HS-27A (cell line): ENCODE data around the gene CFAP58.

Experiments
- DNase-seq: peaks from one replicate; pipeline ENCODE4 v3.0.0-alpha.2; 2012; ENCODE audit warnings: low read depth, missing footprints

Gene CFAP58

GRCh38 chr10:104376784-104377300 lies 23.2 kb downstream of the CFAP58 start:
- DNase-seq: no peak

GRCh38 chr10:104380336-104380735 lies 26.7 kb downstream of the CFAP58 start:
- DNase-seq: no peak

- DNase-seq: no peak
Measured at GRCh38 chr10:104387130-104387888, 33.7 kb downstream of the CFAP58 start.

- no peak for DNase-seq
Measured at GRCh38 chr10:104388830-104389229, 35.2 kb downstream of the CFAP58 start.

GRCh38 chr10:104391150-104391968 lies 37.7 kb downstream of the CFAP58 start:
- DNase-seq: no peak

GRCh38 chr10:104391969-104392296 lies 38.3 kb downstream of the CFAP58 start:
- no peak for DNase-seq

GRCh38 chr10:104393387-104393786 lies 39.8 kb downstream of the CFAP58 start:
- no peak for DNase-seq

- DNase-seq: no peak
Measured at GRCh38 chr10:104396581-104396980, 42.9 kb downstream of the CFAP58 start.

GRCh38 chr10:104403636-104404035 lies 50.0 kb downstream of the CFAP58 start:
- no peak for DNase-seq

- DNase-seq: no peak
Measured at GRCh38 chr10:104406715-104407650, 53.4 kb downstream of the CFAP58 start.

GRCh38 chr10:104413528-104413927 lies 59.9 kb downstream of the CFAP58 start:
- DNase-seq: no peak

GRCh38 chr10:104415526-104416165 lies 62.0 kb downstream of the CFAP58 start:
- DNase-seq: no peak

GRCh38 chr10:104416851-104417250 lies 63.2 kb downstream of the CFAP58 start:
- DNase-seq: no peak

GRCh38 chr10:104417637-104418292 lies 64.1 kb downstream of the CFAP58 start:
- DNase-seq: no peak

GRCh38 chr10:104424719-104425118 lies 71.1 kb downstream of the CFAP58 start:
- no peak for DNase-seq

- DNase-seq: no peak
Measured at GRCh38 chr10:104427989-104428388, 74.4 kb downstream of the CFAP58 start.

GRCh38 chr10:104429846-104430245 lies 76.2 kb downstream of the CFAP58 start:
- DNase-seq: no peak

GRCh38 chr10:104430360-104430759 lies 76.7 kb downstream of the CFAP58 start:
- DNase-seq: no peak

GRCh38 chr10:104433669-104434068 lies 80.0 kb downstream of the CFAP58 start:
- no peak for DNase-seq

GRCh38 chr10:104434601-104435000 lies 81.0 kb downstream of the CFAP58 start:
- no peak for DNase-seq

- no peak for DNase-seq
Measured at GRCh38 chr10:104435822-104436221, 82.2 kb downstream of the CFAP58 start.
